ENCODE results near the gene SLC35C1. TPM values are rescaled to one million over a fixed set of nuclear protein-coding genes. Genes with fewer than 3 reads are reported as not detected.

Gene SLC35C1
- total RNA-seq, 4 donors from 2014 or later = 28.8 to 62.3 (median 44.4) TPM

- TF ChIP-seq CTCF (IDR thresholded peaks at IDR 0.05) (no peak), EP300 (IDR thresholded peaks at IDR 0.05; ENCODE audit: low read depth) (no peak), POLR2AphosphoS5 (IDR thresholded peaks at IDR 0.05) (no peak), POLR2A (IDR thresholded peaks at IDR 0.05) (no peak)
- intact Hi-C loops (cut with DNase I; ENCODE audit: low total_unique reads) = no loop called here
- 76 to 86% methylated on average over 4 of the region's 4 CpGs for WGBS, 2 donors (ENCODE audit: low coverage in 1 of 2)
- Histone ChIP-seq H3K36me3 (no peaks in the 10 kb centered on the region), H3K27ac (peak overlapping the region; percentile 93 to 97 (median 96)), H3K27me3 (no peaks in the 10 kb centered on the region), H3K4me1 (peaks cover 12 to 59% (median 29%) of the 10 kb centered on the region in 4 donors), H3K4me3 (peak overlapping the region in 1 of 4 donors; percentile 81), H3K9me3 (no peaks in the 10 kb centered on the region)
- DNase-seq = no peak
- in situ Hi-C loops (cut with MboI; ENCODE audit: low pct_ligation_motif_present in 1 of 4, low pct_unique_long_range_greater_than_20kb in 1 of 4, low sequenced_read_pairs in 3 of 4) = no loop called here
Observed at GRCh38 chr11:45846174-45846675, 41.3 kb downstream of the SLC35C1 start.

GRCh38 chr11:45846974-45847910 lies 42.3 kb downstream of the SLC35C1 start, which contains the start of gene CRY2:
TSS of gene CRY2 (plus strand) at chr11:45847475. CDS start at chr11:45847491, 16 bp downstream.
- 1% methylated on average over 26 of the region's 75 CpGs; no CpG with 5 or more reads in 1 of the 2 donors for WGBS, 2 donors (ENCODE audit: low coverage in 1 of 2)
- H3K36me3 ChIP-seq = no peaks in the 10 kb centered on the region
- in situ Hi-C loops (cut with MboI; ENCODE audit: low pct_ligation_motif_present in 1 of 4, low pct_unique_long_range_greater_than_20kb in 1 of 4, low sequenced_read_pairs in 3 of 4) (no loop called here), intact Hi-C loops (cut with DNase I; ENCODE audit: low total_unique reads) (no loop called here)
- peak within 1 kb of the TSS; percentile 60 to 88 (median 82) for H3K4me3 ChIP-seq
- no peaks in the 10 kb centered on the region for H3K9me3 ChIP-seq
- peak; percentile 99 for TF ChIP-seq POLR2AphosphoS5 (IDR thresholded peaks at IDR 0.05)
- TF ChIP-seq CTCF (IDR thresholded peaks at IDR 0.05) = no peak
- peak; percentile 38 for TF ChIP-seq EP300 (IDR thresholded peaks at IDR 0.05; ENCODE audit: low read depth)
- peak; percentile 99 for TF ChIP-seq POLR2A (IDR thresholded peaks at IDR 0.05)
- no peaks in the 10 kb centered on the region for H3K27me3 ChIP-seq
- peak; percentile 100 for DNase-seq
- peaks cover 12 to 69% (median 34%) of the 10 kb centered on the region in 4 donors for H3K4me1 ChIP-seq
- peak within 1 kb of the TSS; percentile 93 to 97 (median 96) for H3K27ac ChIP-seq

GRCh38 chr11:45847911-45848316 lies 43.0 kb downstream of the SLC35C1 start:
- Histone ChIP-seq H3K4me1 (peaks cover 12 to 72% (median 40%) of the 10 kb centered on the region in 4 donors), H3K27ac (peak overlapping the region; percentile 93 to 97 (median 96)), H3K36me3 (no peaks in the 10 kb centered on the region), H3K4me3 (peak overlapping the region; percentile 60 to 88 (median 82)), H3K9me3 (no peaks in the 10 kb centered on the region), H3K27me3 (no peaks in the 10 kb centered on the region)
- WGBS, 2 donors (ENCODE audit: low coverage in 1 of 2) = 0 to 1% methylated on average over 2 to 16 of the region's 16 CpGs
- intact Hi-C loops (cut with DNase I; ENCODE audit: low total_unique reads) = no loop called here
- TF ChIP-seq POLR2A (IDR thresholded peaks at IDR 0.05) (no peak), EP300 (IDR thresholded peaks at IDR 0.05; ENCODE audit: low read depth) (no peak), POLR2AphosphoS5 (IDR thresholded peaks at IDR 0.05) (peak in 2 of 3 donors; percentile 11 to 14), CTCF (IDR thresholded peaks at IDR 0.05) (peak in 3 of 5 experiments; percentile 9 to 25 (median 9))
- DNase-seq = peak; percentile 57
- in situ Hi-C loops (cut with MboI; ENCODE audit: low pct_ligation_motif_present in 1 of 4, low pct_unique_long_range_greater_than_20kb in 1 of 4, low sequenced_read_pairs in 3 of 4) = no loop called here

- Histone ChIP-seq H3K4me3 (peak overlapping the region in 3 of 4 donors; percentile 60 to 88 (median 81)), H3K4me1 (peaks cover 17 to 74% (median 40%) of the 10 kb centered on the region in 4 donors), H3K27me3 (no peaks in the 10 kb centered on the region), H3K36me3 (no peaks in the 10 kb centered on the region), H3K27ac (peak overlapping the region; percentile 93 to 97 (median 96)), H3K9me3 (no peaks in the 10 kb centered on the region)
- in situ Hi-C loops (cut with MboI; ENCODE audit: low pct_ligation_motif_present in 1 of 4, low pct_unique_long_range_greater_than_20kb in 1 of 4, low sequenced_read_pairs in 3 of 4) = no loop called here
- no peak for TF ChIP-seq CTCF (IDR thresholded peaks at IDR 0.05)
- intact Hi-C loops (cut with DNase I; ENCODE audit: low total_unique reads) = no loop called here
- WGBS, 2 donors (ENCODE audit: low coverage in 1 of 2) = 43% methylated on average over 8 of the region's 8 CpGs; no CpG with 5 or more reads in 1 of the 2 donors
- no peak for DNase-seq
Observed at GRCh38 chr11:45848654-45849081, 43.7 kb downstream of the SLC35C1 start.
